ENCODE data around the gene KCNH2.

DNA sequence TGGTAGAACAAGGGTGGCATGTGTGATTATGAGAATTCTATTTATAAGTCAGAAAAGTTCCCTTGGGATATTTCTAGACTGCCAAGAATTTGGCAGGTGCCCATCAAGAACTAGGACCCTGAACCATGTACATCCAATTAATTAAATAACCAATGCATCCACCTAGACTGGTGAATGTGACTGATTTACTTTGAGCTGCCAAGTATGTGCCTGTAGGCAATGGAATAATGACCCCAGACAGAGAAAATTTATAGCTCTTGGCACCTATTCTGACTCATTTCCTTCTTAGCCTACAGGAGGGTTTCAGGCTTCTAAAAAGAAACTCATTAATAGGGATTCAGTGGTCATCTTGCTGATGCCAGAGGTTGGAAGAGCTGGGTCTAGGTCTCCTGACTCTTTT, 54.9 kb downstream of the KCNH2 start:
- TF ChIP-seq, protein P1, sequence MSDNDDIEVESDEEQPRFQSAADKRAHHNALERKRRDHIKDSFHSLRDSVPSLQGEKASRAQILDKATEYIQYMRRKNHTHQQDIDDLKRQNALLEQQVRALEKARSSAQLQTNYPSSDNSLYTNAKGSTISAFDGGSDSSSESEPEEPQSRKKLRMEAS (IDR thresholded peaks at IDR 0.05; ENCODE audit: low read depth): no peak
- TF ChIP-seq SMC3 (IDR thresholded peaks at IDR 0.05; ENCODE audit: low read depth, low read length) (no peak), EP300 (IDR thresholded peaks at IDR 0.05; ENCODE audit: borderline replicate concordance in 1 of 2, low read depth in 1 of 2, low read length in 1 of 2) (no peak), JUND (IDR thresholded peaks at IDR 0.05) (no peak), RAD21 (IDR thresholded peaks at IDR 0.05; ENCODE audit: low read length) (no peak), CHD2 (IDR thresholded peaks at IDR 0.05; ENCODE audit: low read length, partially characterized antibody) (no peak)
- TF ChIP-seq, protein P2, sequence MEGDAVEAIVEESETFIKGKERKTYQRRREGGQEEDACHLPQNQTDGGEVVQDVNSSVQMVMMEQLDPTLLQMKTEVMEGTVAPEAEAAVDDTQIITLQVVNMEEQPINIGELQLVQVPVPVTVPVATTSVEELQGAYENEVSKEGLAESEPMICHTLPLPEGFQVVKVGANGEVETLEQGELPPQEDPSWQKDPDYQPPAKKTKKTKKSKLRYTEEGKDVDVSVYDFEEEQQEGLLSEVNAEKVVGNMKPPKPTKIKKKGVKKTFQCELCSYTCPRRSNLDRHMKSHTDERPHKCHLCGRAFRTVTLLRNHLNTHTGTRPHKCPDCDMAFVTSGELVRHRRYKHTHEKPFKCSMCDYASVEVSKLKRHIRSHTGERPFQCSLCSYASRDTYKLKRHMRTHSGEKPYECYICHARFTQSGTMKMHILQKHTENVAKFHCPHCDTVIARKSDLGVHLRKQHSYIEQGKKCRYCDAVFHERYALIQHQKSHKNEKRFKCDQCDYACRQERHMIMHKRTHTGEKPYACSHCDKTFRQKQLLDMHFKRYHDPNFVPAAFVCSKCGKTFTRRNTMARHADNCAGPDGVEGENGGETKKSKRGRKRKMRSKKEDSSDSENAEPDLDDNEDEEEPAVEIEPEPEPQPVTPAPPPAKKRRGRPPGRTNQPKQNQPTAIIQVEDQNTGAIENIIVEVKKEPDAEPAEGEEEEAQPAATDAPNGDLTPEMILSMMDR (IDR thresholded peaks at IDR 0.05): no peak
- TF ChIP-seq, protein P3, sequence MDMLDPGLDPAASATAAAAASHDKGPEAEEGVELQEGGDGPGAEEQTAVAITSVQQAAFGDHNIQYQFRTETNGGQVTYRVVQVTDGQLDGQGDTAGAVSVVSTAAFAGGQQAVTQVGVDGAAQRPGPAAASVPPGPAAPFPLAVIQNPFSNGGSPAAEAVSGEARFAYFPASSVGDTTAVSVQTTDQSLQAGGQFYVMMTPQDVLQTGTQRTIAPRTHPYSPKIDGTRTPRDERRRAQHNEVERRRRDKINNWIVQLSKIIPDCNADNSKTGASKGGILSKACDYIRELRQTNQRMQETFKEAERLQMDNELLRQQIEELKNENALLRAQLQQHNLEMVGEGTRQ (IDR thresholded peaks at IDR 0.05; ENCODE audit: borderline replicate concordance, low read depth, low read length): no peak
